ENCODE results near the gene CLK1. TPM values are rescaled to one million over a fixed set of nuclear protein-coding genes. Genes with fewer than 3 reads are reported as not detected.
A peak's percentile ranks its signal among the peaks of the same experiment; 100 is the strongest.

Gene CLK1
- total and polyA plus RNA-seq, 2 of the 13 experiments (the other 11 are each of a cell fraction or from before 2014, with no cell fraction given) = 66.6 to 101 TPM

GRCh38 chr2:200814276-200814815, 50.1 kb downstream of the CLK1 start (continued):
- TF ChIP-seq DMTF1 (CRISPR knock-in tag; IDR thresholded peaks at IDR 0.05) (0 out of 2 replicates have a peak, but pooled peaks have one; percentile 49), KAT8 (CRISPR knock-in tag; IDR thresholded peaks at IDR 0.05) (no peak), PBX3 (CRISPR knock-in tag; IDR thresholded peaks at IDR 0.05; ENCODE audit: borderline replicate concordance) (no peak), SALL1 (CRISPR knock-in tag; IDR thresholded peaks at IDR 0.05) (no peak), LCORL (IDR thresholded peaks at IDR 0.05) (no peak), LCORL (CRISPR knock-in tag; IDR thresholded peaks at IDR 0.05) (no peak), EHMT2 (IDR thresholded peaks at IDR 0.05; ENCODE audit: borderline replicate concordance, low read depth, low read length) (no peak), ZNF318 (CRISPR knock-in tag; IDR thresholded peaks at IDR 0.05) (no peak), ZNF781 (CRISPR knock-in tag; IDR thresholded peaks at IDR 0.05; ENCODE audit: borderline replicate concordance, not compliant biosample characterization) (no peak), KDM6A (CRISPR knock-in tag; IDR thresholded peaks at IDR 0.05; ENCODE audit: low read depth) (no peak), KLF12 (CRISPR knock-in tag; IDR thresholded peaks at IDR 0.05; ENCODE audit: borderline replicate concordance) (no peak), ZBTB21 (CRISPR knock-in tag; IDR thresholded peaks at IDR 0.05) (no peak), HNRNPLL (IDR thresholded peaks at IDR 0.05; ENCODE audit: low read depth, low read length, poor library complexity, severe bottlenecking) (no peak), SMAD3 (CRISPR knock-in tag; IDR thresholded peaks at IDR 0.05) (0 out of 2 replicates have a peak, but pooled peaks have one; percentile 26)
- TF ChIP-seq, protein P1, sequence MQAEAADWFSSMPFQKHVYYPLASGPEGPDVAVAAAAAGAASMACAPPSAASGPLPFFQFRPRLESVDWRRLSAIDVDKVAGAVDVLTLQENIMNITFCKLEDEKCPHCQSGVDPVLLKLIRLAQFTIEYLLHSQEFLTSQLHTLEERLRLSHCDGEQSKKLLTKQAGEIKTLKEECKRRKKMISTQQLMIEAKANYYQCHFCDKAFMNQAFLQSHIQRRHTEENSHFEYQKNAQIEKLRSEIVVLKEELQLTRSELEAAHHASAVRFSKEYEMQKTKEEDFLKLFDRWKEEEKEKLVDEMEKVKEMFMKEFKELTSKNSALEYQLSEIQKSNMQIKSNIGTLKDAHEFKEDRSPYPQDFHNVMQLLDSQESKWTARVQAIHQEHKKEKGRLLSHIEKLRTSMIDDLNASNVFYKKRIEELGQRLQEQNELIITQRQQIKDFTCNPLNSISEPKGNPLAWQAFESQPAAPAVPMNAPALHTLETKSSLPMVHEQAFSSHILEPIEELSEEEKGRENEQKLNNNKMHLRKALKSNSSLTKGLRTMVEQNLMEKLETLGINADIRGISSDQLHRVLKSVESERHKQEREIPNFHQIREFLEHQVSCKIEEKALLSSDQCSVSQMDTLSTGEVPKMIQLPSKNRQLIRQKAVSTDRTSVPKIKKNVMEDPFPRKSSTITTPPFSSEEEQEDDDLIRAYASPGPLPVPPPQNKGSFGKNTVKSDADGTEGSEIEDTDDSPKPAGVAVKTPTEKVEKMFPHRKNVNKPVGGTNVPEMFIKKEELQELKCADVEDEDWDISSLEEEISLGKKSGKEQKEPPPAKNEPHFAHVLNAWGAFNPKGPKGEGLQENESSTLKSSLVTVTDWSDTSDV (CRISPR knock-in tag; IDR thresholded peaks at IDR 0.05) = no peak
